Epithelial cell of esophagus (primary cell): ENCODE results near the gene COLGALT1.

Experiments
- DNase-seq: peaks from one replicate; pipeline ENCODE4 v3.0.0; 2010; ENCODE audit warnings: low read depth
- H3K4me3 ChIP-seq: 2 replicates; pipeline ENCODE4 v1.5.1; 2011; ENCODE audit warnings: mild to moderate bottlenecking, low read length, control low read depth
- CTCF ChIP-seq: IDR thresholded peaks from 2 replicates; pipeline ENCODE4 v1.5.1; 2011; ENCODE audit warnings: low read depth, mild to moderate bottlenecking, low read length, control low read depth, inconsistent platforms; ENCODE audit not compliant: insufficient read depth; ENCODE audit errors: missing control alignments

COLGALT1 gene

GRCh38 chr19:17606590-17607185 is 51.2 kb downstream of the COLGALT1 start:
- H3K4me3 ChIP-seq: peak overlapping the region; percentile 19
- no peak for DNase-seq
- no peak for TF ChIP-seq CTCF

- no peak for DNase-seq
- H3K4me3 ChIP-seq: no peak overlapping the region
- TF ChIP-seq CTCF: no peak
These were observed 52.5 kb downstream of the COLGALT1 start for GRCh38 chr19:17607936-17608335.

GRCh38 chr19:17610384-17610783 is 54.9 kb downstream of the COLGALT1 start:
- no peak overlapping the region for H3K4me3 ChIP-seq
- peak; percentile 19 for DNase-seq
- no peak for TF ChIP-seq CTCF

- TF ChIP-seq CTCF: no peak
- no peak overlapping the region for H3K4me3 ChIP-seq
- no peak for DNase-seq
These were observed 56.2 kb downstream of the COLGALT1 start for GRCh38 chr19:17611462-17612244.

GRCh38 chr19:17614476-17614875 is 59.0 kb downstream of the COLGALT1 start:
- no peak for TF ChIP-seq CTCF
- no peak overlapping the region for H3K4me3 ChIP-seq
- no peak for DNase-seq

- DNase-seq: no peak
- TF ChIP-seq CTCF: no peak
- no peak overlapping the region for H3K4me3 ChIP-seq
These were observed 60.6 kb downstream of the COLGALT1 start for GRCh38 chr19:17615889-17616685.
